Tibial nerve (tissue), 4 donors: ENCODE results near the gene NAA25. TPM values are rescaled to one million over a fixed set of nuclear protein-coding genes. Genes with fewer than 3 reads are reported as not detected.
"Not testable (repeated sequence)": the region's sequence is repeated elsewhere in the genome, so short reads cannot be mapped to it uniquely, and the experiment has no call there.

ENCODE experiments used
- DNase-seq, 2 donors: peaks; one replicate each; pipeline ENCODE4 v3.0.0-alpha.2; 2019; ENCODE audit warnings: low spot score in 2 of 2
- H3K27ac ChIP-seq, 4 donors: fragments of 200-600 bp; sonication (generic) in 3 of 4; one replicate each; pipeline ENCODE4 v1.5.1; 2017 to 2019; ENCODE audit warnings: mild to moderate bottlenecking in 1 of 4
- H3K27me3 ChIP-seq, 2 donors: fragments of 200-600 bp; sonication (generic) in 1 of 2; one replicate each; pipeline versions ENCODE4 v1.5.1 to v1.6.0; 2017 to 2019
- H3K36me3 ChIP-seq, 3 donors: fragments of 200-600 bp; sonication (generic); one replicate each; pipeline ENCODE4 v1.5.1; 2018 to 2019
- H3K4me1 ChIP-seq, 4 donors: fragments of 200-600 bp; sonication (generic) in 3 of 4; one replicate each; pipeline ENCODE4 v1.5.1; 2017 to 2019
- H3K4me3 ChIP-seq, 4 donors: fragments of 200-600 bp; sonication (generic) in 3 of 4; one replicate each; pipeline ENCODE4 v1.5.1; 2017 to 2019; ENCODE audit warnings: mild to moderate bottlenecking in 1 of 4, moderate library complexity in 1 of 4
- H3K9me3 ChIP-seq, 4 donors: fragments of 200-600 bp; sonication (generic) in 3 of 4; one replicate each; pipeline ENCODE4 v1.5.1; 2017 to 2019
- EP300 ChIP-seq, 2 donors: sonication (generic); formaldehyde crosslinking; IDR thresholded peaks; one replicate each; pipeline ENCODE4 v1.6.1; 2017; ENCODE audit warnings: antibody characterized with exemption in 2 of 2, mild to moderate bottlenecking in 1 of 2
- POLR2A ChIP-seq, 2 donors: fragments of 450-650 bp; IDR thresholded peaks; one replicate each; pipeline ENCODE4 v1.6.1; 2017; ENCODE audit warnings: antibody characterized with exemption in 2 of 2, mild to moderate bottlenecking in 2 of 2, moderate library complexity in 2 of 2
- WGBS, 2 donors: methylation state at CpG; one replicate each; pipeline ENCODE4 v1.1.5; 2018; 5-methylcytosine and 5-hydroxymethylcytosine counted together
- total RNA-seq, 4 donors: library from RNA; depleted of rRNA; stranded (reverse); fragments of >200 nt; gene quantifications; one replicate each; pipeline ENCODE4 v1.1.0, GENCODE V29; 2016
- TF ChIP-seq, protein P1 (sequence below), 5 experiments: fragments of 200-600 bp in 3 of 5; fragments of 450-650 bp in 2 of 5; sonication (generic) in 3 of 5; IDR thresholded peaks; one replicate each; pipeline ENCODE4 v1.5.1; 2016 to 2019; ENCODE audit warnings: antibody characterized with exemption in 5 of 5, mild to moderate bottlenecking in 3 of 5, moderate library complexity in 2 of 5

Gene NAA25
- total RNA-seq, 4 donors from 2014 or later = 22.7 to 40.4 (median 34.2) TPM

DNA sequence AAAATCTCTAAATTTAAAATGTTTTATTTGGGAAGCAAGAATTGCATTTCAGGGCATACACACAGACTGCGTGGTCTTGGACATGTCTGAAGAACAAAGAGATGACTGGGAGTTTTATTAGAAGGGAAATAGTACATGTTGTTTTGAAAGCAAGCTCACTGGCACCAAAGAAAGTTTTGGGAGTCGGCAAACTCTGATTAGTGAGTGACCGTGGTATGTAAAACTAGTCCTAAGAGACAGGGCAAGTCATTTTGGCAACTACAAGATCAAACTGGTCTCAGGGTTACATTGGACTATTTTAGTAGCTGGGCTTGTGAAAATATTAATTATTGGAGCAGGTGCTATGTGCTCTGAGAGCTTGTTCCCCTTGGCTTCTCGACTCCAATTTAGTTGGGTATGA lies 110.6 kb downstream of the NAA25 start:
- H3K9me3 ChIP-seq = no peaks in the 10 kb centered on the region
- 83 to 91% methylated on average over 4 of the region's 4 CpGs for WGBS, 2 donors
- peaks cover 0 to 13% (median 0%) of the 10 kb centered on the region in 3 donors for H3K36me3 ChIP-seq
- no peak for DNase-seq
- no peaks in the 10 kb centered on the region for H3K27me3 ChIP-seq
- H3K4me3 ChIP-seq = no peak overlapping the region
- no peak for TF ChIP-seq EP300 (IDR thresholded peaks at IDR 0.05)
- no peak for TF ChIP-seq POLR2A (IDR thresholded peaks at IDR 0.05)
- TF ChIP-seq, protein P1, sequence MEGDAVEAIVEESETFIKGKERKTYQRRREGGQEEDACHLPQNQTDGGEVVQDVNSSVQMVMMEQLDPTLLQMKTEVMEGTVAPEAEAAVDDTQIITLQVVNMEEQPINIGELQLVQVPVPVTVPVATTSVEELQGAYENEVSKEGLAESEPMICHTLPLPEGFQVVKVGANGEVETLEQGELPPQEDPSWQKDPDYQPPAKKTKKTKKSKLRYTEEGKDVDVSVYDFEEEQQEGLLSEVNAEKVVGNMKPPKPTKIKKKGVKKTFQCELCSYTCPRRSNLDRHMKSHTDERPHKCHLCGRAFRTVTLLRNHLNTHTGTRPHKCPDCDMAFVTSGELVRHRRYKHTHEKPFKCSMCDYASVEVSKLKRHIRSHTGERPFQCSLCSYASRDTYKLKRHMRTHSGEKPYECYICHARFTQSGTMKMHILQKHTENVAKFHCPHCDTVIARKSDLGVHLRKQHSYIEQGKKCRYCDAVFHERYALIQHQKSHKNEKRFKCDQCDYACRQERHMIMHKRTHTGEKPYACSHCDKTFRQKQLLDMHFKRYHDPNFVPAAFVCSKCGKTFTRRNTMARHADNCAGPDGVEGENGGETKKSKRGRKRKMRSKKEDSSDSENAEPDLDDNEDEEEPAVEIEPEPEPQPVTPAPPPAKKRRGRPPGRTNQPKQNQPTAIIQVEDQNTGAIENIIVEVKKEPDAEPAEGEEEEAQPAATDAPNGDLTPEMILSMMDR (IDR thresholded peaks at IDR 0.05) = no peak
- peaks cover 0 to 9% (median 3%) of the 10 kb centered on the region in 4 donors for H3K4me1 ChIP-seq
- no peak overlapping the region for H3K27ac ChIP-seq

DNA sequence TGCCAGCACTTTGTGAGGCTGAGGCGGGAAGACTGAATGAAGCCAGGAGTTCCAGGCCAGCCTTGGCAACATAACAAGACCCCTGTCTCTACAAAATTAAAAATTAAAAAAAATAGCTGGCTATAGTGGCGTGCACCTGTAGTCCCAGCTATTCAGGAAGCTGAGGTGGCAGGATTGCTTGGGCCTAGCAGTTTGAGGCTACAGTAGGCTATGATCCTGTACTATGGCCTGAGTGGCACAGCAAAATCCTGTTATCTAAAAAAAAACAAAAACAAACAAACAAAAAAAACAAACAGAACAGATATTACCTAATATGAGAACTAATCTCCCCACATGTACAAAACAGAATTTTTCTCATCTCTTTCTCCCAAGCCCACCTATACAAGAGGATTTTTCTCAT lies 111.3 kb downstream of the NAA25 start:
- DNase-seq = no peak
- Histone ChIP-seq H3K4me1 (peaks cover 0 to 9% (median 3%) of the 10 kb centered on the region in 4 donors), H3K9me3 (no peaks in the 10 kb centered on the region), H3K27me3 (no peaks in the 10 kb centered on the region), H3K36me3 (peaks cover 0 to 12% (median 0%) of the 10 kb centered on the region in 3 donors), H3K4me3 (no peak overlapping the region), H3K27ac (no peak overlapping the region)
- TF ChIP-seq, protein P1 (IDR thresholded peaks at IDR 0.05) = no peak
- no peak for TF ChIP-seq POLR2A (IDR thresholded peaks at IDR 0.05)
- no peak for TF ChIP-seq EP300 (IDR thresholded peaks at IDR 0.05)
- 96% methylated on average over 2 of the region's 2 CpGs for WGBS, 2 donors

DNA sequence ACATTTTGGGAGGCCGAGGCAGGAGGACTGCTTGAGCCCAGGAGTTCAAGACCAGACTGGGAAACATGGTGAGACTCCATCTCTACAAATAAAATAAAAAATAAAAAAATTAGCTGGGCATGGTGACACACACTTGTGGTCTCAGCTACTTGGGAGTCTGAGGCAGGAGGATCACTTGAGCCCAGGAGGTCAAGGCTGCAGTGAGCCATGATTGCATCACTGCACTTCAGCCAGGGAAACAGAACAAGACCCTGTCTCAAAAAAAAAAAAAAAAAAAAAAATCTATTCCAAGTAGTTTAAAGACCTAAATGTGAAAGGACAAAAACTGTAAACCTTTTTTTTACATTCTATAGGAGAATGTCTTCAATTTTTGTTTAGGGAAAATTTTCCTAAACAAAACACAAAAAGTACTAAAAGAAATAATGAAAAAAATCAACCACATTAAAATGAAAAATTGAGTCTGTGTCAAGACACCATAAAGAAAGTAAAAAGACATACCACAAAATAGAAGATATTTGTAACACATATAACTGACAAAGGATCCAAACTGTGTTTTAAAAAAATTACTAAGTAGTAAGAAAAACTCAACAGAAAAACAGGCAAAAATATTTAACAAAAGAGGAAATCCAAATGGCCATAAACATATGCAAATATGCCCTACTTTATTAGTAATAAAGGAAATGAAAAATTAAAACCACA lies 112.7 kb downstream of the NAA25 start:
- peaks cover 0 to 9% (median 0%) of the 10 kb centered on the region in 4 donors for H3K4me1 ChIP-seq
- H3K9me3 ChIP-seq = no peaks in the 10 kb centered on the region
- WGBS, 2 donors = 93 to 100% methylated on average over 1 of the region's 1 CpG
- H3K36me3 ChIP-seq = peaks cover 0 to 11% (median 0%) of the 10 kb centered on the region in 3 donors
- no peak overlapping the region for H3K27ac ChIP-seq
- H3K4me3 ChIP-seq = no peak overlapping the region
- DNase-seq = no peak
- no peaks in the 10 kb centered on the region for H3K27me3 ChIP-seq
- TF ChIP-seq, protein P1 (IDR thresholded peaks at IDR 0.05) = no peak
- no peak for TF ChIP-seq POLR2A (IDR thresholded peaks at IDR 0.05)
- TF ChIP-seq EP300 (IDR thresholded peaks at IDR 0.05) = no peak

DNA sequence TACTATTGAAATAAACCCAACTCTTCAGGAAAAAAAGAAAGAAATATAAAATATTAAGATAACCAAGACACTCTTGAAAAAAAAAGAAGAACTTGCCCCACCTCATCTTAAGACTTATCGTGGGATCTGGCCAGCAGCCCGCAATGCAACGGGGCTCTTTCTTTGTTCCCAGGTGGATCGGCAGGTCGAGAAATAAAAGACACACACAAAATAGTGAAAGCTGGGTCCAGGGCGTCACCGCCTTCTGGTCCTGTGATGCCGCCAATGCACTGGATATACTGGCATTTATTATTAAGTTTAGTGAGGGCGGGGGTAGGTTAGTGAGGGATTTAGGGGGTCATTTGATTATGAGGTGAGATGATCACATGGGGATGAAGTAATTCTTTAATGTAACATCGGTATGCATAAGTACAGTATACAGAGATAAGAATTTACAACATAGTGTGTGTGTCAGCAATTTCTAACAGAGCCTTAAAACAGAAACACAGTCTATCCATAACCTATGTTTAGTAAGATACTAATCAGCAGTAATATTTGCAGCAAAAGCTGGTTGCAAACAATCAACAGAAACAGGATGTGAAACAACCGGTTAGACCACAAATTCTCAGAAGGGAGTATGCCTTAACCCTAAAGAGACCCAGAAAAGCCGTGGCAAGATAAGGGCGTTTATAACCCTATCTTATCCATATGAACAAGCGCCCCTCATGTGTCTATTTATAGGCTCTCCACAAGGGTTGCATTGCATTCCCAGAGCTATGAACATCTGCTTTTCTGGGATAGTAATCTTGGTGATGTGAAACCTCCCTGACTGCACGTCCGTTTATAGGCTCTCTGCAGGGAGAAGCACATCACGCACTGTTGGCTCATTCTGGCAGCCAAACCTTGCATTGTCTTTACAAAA lies 114.1 kb downstream of the NAA25 start:
- not testable (repeated sequence) for H3K9me3 ChIP-seq, DNase-seq, H3K4me3 ChIP-seq, H3K4me1 ChIP-seq, H3K27me3 ChIP-seq
- Histone ChIP-seq H3K36me3 (peaks cover 0 to 22% (median 0%) of the 10 kb centered on the region in 3 donors), H3K27ac (peak overlapping the region in 1 of 4 donors; percentile 41)
- 56 to 57% methylated on average over 17 of the region's 17 CpGs for WGBS, 2 donors

DNA sequence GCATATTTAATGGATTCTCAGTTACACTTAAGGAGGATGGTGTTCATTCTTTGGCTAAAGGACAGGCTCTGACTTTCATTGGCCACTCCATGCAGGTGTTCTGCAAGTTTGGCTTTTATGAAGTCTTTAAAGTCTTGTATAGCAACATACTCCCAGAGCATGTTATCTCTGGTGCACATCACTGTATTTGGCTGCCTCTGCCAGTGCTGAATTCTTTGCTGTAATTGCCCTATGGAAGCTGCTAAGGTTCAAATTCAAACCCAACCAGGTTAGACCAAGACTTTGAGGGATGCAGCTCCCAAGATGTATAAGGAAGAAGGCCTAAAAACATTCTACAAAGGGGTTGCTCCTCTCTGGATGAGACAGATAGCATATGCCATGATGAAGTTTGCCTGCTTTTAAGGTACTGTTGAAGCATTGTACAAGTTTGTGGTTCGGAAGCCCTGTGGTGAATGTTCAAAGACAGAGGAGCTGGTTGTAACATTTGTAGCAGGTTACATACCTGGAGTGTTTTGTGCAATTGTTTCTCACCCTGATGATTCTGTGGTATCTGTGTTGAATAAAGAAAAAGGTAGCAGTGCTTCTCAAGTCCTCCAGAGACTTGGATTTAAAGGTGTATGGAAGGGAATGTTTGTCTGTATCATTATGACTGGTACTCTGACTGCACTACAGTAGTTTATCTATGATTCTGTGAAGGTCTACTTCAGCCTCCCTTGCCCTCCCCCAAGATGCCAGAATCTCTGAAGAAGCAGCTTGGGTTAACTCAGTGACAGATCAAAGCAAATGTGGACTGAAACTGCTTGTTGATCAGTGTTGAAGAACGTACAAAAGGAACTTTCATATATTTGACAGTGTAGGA lies 115.1 kb downstream of the NAA25 start:
- no peak for DNase-seq
- Histone ChIP-seq H3K36me3 (peaks cover 0 to 22% (median 0%) of the 10 kb centered on the region in 3 donors), H3K27me3 (no peaks in the 10 kb centered on the region), H3K4me3 (no peak overlapping the region), H3K4me1 (peaks cover 0 to 9% (median 0%) of the 10 kb centered on the region in 4 donors), H3K27ac (peak overlapping the region in 1 of 4 donors; percentile 41), H3K9me3 (no peaks in the 10 kb centered on the region)
- whole genome bisulfite sequencing, 2 donors = 65 to 74% methylated on average over 2 of the region's 2 CpGs
- TF ChIP-seq POLR2A (IDR thresholded peaks at IDR 0.05) = no peak
- TF ChIP-seq, protein P1 (IDR thresholded peaks at IDR 0.05) = no peak
- TF ChIP-seq EP300 (IDR thresholded peaks at IDR 0.05) = no peak
